Calu3 (cell line): ENCODE measurements around the gene KRT75. TPM values are rescaled to one million over a fixed set of nuclear protein-coding genes. Genes with fewer than 3 reads are reported as not detected.

Source experiments
- BruUV-seq: library from RNA; stranded (reverse); fragments of 400-500 nt; replicated peaks from 2 replicates; lab custom pipeline; 2021; lab: Mats Ljungman, UMichigan
- CTCF ChIA-PET: fragments of 300-600 bp; sonication (Branson Sonifier 250); formaldehyde crosslinking; loops from one replicate; lab custom pipeline; 2022; ENCODE audit warnings: antibody characterized with exemption; lab: Charles Lee
- DNase-seq: peaks from one replicate; pipeline ENCODE4 v3.0.0; 2022
- H3K27ac Mint-ChIP-seq: one replicate; pipeline ENCODE4 v1.8.0; 2022; ENCODE audit warnings: mixed read lengths; ENCODE audit not compliant: unreplicated experiment
- H3K27me3 Mint-ChIP-seq: one replicate; pipeline ENCODE4 v1.8.0; 2022; ENCODE audit warnings: mixed read lengths; ENCODE audit not compliant: unreplicated experiment
- H3K36me3 Mint-ChIP-seq: one replicate; pipeline ENCODE4 v1.8.0; 2022; ENCODE audit warnings: mild to moderate bottlenecking, moderate library complexity, mixed read lengths; ENCODE audit not compliant: insufficient read depth, unreplicated experiment
- H3K4me1 Mint-ChIP-seq: one replicate; pipeline ENCODE4 v1.8.0; 2022; ENCODE audit warnings: mild to moderate bottlenecking, low read depth, mixed read lengths; ENCODE audit not compliant: unreplicated experiment
- H3K4me3 Mint-ChIP-seq: one replicate; pipeline ENCODE4 v1.8.0; 2022; ENCODE audit warnings: mild to moderate bottlenecking, low read depth, moderate library complexity, mixed read lengths; ENCODE audit not compliant: unreplicated experiment
- H3K9me3 Mint-ChIP-seq: one replicate; pipeline ENCODE4 v1.8.0; 2022; ENCODE audit warnings: low read depth, mixed read lengths; ENCODE audit not compliant: unreplicated experiment
- CTCF ChIP-seq: fragments of 200-600 bp; IDR thresholded peaks from one replicate; pipeline ENCODE4 v1.8.0; 2022; ENCODE audit warnings: antibody characterized with exemption; ENCODE audit not compliant: unreplicated experiment
- intact Hi-C: fragments of 100-400 bp; cut with micrococcal nuclease; formaldehyde crosslinking; loops from one replicate; pipeline ENCODE4 v1.10.0; 2022; ENCODE audit not compliant: unreplicated experiment
- total RNA-seq: library from RNA; stranded (reverse); gene quantifications from 2 replicates; pipeline ENCODE4 v1.2.3, GENCODE V29; 2022

The KRT75 gene
- total RNA-seq, 1 experiment from 2014 or later: not detected

GRCh38 chr12:52394836-52395405 is 39.2 kb downstream of the KRT75 start:
- Mint-ChIP-seq H3K27ac (no peak overlapping the region), H3K4me3 (no peak overlapping the region), H3K36me3 (no peaks in the 10 kb centered on the region), H3K27me3 (peaks cover 23% of the 10 kb centered on the region), H3K4me1 (peaks cover 8% of the 10 kb centered on the region), H3K9me3 (no peaks in the 10 kb centered on the region)
- no peak for DNase-seq
- no peak for TF ChIP-seq CTCF
- CTCF ChIA-PET: interaction anchor here (1.4 kb wide), 1 partner anchor 126 kb away, joined by 3 read pairs; no protein-coding TSS in a partner anchor
- no TSS peak for BruUV-seq
- intact Hi-C loops: loop anchor here (5.0 kb wide), 1 partner anchor 112 kb away; no protein-coding TSS in a partner anchor

GRCh38 chr12:52392465-52393007 is 41.6 kb downstream of the KRT75 start:
- Mint-ChIP-seq H3K27me3 (peaks cover 11% of the 10 kb centered on the region), H3K36me3 (no peaks in the 10 kb centered on the region), H3K9me3 (no peaks in the 10 kb centered on the region), H3K27ac (no peak overlapping the region), H3K4me3 (no peak overlapping the region), H3K4me1 (no peaks in the 10 kb centered on the region)
- intact Hi-C loops: loop anchor here (5.0 kb wide), 1 partner anchor 115 kb away; no protein-coding TSS in a partner anchor
- DNase-seq: no peak
- no peak for TF ChIP-seq CTCF
- no TSS peak for BruUV-seq
- CTCF ChIA-PET: interaction anchor here (1.6 kb wide), 1 partner anchor 249 kb away, joined by 3 read pairs; no protein-coding TSS in a partner anchor

GRCh38 chr12:52391618-52392002 is 42.6 kb downstream of the KRT75 start:
- no peak overlapping the region for H3K27ac Mint-ChIP-seq
- no TSS peak for BruUV-seq
- H3K27me3 Mint-ChIP-seq: peaks cover 2% of the 10 kb centered on the region
- no peak overlapping the region for H3K4me3 Mint-ChIP-seq
- intact Hi-C loops: loop anchor here (2.0 to 5.0 kb wide), 2 partner anchors 116 to 489 kb away; no protein-coding TSS in a partner anchor
- no peak for DNase-seq
- no peaks in the 10 kb centered on the region for H3K36me3 Mint-ChIP-seq
- no peaks in the 10 kb centered on the region for H3K9me3 Mint-ChIP-seq
- no peak for TF ChIP-seq CTCF
- H3K4me1 Mint-ChIP-seq: no peaks in the 10 kb centered on the region
- CTCF ChIA-PET: interaction anchor here (1.6 kb wide), 1 partner anchor 248 kb away, joined by 3 read pairs; no protein-coding TSS in a partner anchor

- Mint-ChIP-seq H3K4me3 (no peak overlapping the region), H3K9me3 (no peaks in the 10 kb centered on the region), H3K36me3 (no peaks in the 10 kb centered on the region), H3K4me1 (no peaks in the 10 kb centered on the region), H3K27ac (no peak overlapping the region), H3K27me3 (no peaks in the 10 kb centered on the region)
- TF ChIP-seq CTCF: peak; percentile 74
- no TSS peak for BruUV-seq
- CTCF ChIA-PET: interaction anchor here (1.6 kb wide), 1 partner anchor 247 kb away, joined by 3 read pairs; no protein-coding TSS in a partner anchor
- intact Hi-C loops: loop anchor here (2.0 to 5.0 kb wide), 2 partner anchors 116 to 490 kb away; no protein-coding TSS in a partner anchor
- DNase-seq: peak; percentile 41
Measured at GRCh38 chr12:52390739-52391617, 43.2 kb downstream of the KRT75 start.
